Measurements from ENCODE around the gene LILRB5.
"Not testable (repeated sequence)": the region's sequence is repeated elsewhere in the genome, so short reads cannot be mapped to it uniquely, and the experiment has no call there.

The LILRB5 gene

DNA sequence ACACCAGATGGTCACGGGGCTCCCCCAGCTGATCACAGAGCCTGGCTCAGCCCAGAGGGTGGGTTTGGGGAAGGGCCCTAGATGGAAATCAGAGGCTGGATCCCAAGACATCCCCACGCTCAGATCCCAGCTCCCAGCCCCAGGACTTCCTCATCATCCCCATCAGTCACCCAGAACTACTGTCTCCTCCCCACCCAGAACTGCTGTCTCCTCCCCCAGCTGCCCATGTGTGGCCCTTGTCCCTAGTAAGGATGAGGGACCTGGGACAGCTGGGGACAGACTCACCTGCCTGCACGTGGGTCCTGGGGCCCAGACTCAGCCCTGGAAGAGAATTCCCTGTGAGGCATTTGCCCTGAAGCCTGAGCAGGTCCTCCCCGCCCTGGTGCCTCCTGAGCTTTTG, 14.8 kb downstream of the LILRB5 start:
- not testable (repeated sequence) for DNase-seq (ENCODE audit: low spot score)

- not testable (repeated sequence) for DNase-seq (ENCODE audit: low spot score)
Observed at GRCh38 chr19:54240372-54241336, 16.4 kb downstream of the LILRB5 start.

DNA sequence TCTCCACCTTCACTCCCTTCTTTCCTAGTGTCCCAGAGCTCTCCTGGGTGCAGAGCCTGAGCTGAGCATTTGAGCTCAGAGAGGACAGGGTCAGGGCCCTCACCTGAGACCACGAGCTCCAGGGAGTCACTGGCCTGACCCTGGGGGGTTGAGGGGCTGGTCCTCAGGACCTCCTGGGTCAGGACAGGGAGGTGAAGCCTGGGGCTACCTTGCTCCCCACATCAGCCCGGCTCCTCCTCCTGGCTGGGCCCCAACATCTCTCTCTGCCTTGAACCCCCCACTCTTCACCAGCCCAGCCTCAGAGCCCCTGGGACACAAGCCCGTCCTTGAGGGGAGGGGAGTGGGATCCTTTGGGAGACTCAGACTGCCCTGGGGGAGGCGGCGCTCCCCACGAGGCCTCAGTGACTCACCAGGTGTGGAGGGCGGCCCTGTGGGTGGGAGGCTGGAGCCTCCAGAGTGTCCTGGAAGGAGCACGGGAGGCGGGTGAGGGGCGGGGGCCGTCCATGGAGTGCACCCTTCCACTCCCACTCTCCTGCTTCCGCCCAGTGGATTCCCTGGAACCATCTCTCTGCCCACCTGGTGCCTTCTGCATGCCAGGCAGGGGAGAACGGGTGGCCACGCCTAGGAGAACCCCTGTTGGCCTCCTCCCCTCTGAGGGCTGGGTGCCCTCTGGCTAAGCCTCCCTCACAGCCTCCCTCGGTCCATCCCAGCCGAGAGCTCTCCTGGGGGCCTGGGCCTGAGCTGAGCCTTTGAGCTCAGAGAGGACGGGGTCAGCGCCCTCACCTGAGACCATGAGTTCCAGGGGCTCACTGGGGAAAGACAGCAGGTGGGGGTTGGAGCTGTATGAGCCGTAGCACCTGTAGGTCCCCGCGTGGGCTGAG, 17.3 kb downstream of the LILRB5 start:
- not testable (repeated sequence) for DNase-seq (ENCODE audit: low spot score)

GRCh38 chr19:54233941-54234340, 23.1 kb downstream of the LILRB5 start:
- DNase-seq (ENCODE audit: low spot score) = no peak

GRCh38 chr19:54231077-54231931, 25.8 kb downstream of the LILRB5 start:
- no peak for DNase-seq (ENCODE audit: low spot score)

GRCh38 chr19:54230031-54230430, 27.0 kb downstream of the LILRB5 start:
- DNase-seq (ENCODE audit: low spot score) = no peak

- no peak for DNase-seq (ENCODE audit: low spot score)
Observed at GRCh38 chr19:54229146-54229545, 27.9 kb downstream of the LILRB5 start.

GRCh38 chr19:54224619-54225018, 32.5 kb downstream of the LILRB5 start:
- not testable (repeated sequence) for DNase-seq (ENCODE audit: low spot score)

- DNase-seq (ENCODE audit: low spot score) = not testable (repeated sequence)
Observed at GRCh38 chr19:54223937-54224281, 33.2 kb downstream of the LILRB5 start.

DNA sequence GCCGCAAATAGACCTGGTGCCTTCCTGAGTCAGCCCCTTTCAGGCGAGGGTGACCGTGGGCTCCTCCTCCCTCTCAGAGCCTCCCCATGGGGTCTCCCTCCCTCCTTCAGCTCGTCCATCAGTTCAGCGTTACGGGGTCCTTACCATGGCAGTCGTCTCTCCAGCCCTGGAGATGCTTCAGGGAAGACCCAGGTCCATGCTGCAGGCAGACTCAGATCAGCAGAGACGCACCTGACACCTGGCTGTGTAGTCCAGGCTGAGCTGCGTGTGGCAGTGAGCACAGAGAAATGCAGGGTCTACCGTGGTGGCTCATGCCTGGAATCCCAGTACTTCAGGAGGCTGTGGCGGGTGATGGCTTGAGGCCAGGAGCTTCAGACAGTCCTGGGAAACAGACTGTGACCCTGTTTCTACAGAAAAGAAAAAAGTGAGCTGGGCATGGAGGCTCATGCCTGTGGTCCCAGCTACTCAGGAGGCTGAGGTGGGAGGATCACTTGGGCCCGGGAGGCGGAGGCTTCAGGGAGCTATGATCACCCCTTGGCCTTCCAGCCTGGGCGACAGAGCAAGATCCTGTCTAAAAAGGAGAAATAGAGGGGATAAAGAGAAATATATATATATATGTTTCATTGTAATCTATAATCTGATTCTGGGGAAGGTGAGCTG, 33.7 kb downstream of the LILRB5 start:
- not testable (repeated sequence) for DNase-seq (ENCODE audit: low spot score)

- DNase-seq (ENCODE audit: low spot score) = not testable (repeated sequence)
Observed at GRCh38 chr19:54222474-54223276, 34.4 kb downstream of the LILRB5 start, which contains the start of gene LILRB3. Gene LILRB3 (minus strand): TSS chr19:54223007. CDS start chr19:54222976, 31 bp downstream.

GRCh38 chr19:54221947-54222346, 35.1 kb downstream of the LILRB5 start:
- DNase-seq (ENCODE audit: low spot score) = not testable (repeated sequence)

GRCh38 chr19:54219702-54220101, 37.4 kb downstream of the LILRB5 start:
- not testable (repeated sequence) for DNase-seq (ENCODE audit: low spot score)

- no peak for DNase-seq (ENCODE audit: low spot score)
Observed at GRCh38 chr19:54218960-54219661, 38.0 kb downstream of the LILRB5 start.

- no peak for DNase-seq (ENCODE audit: low spot score)
Observed at GRCh38 chr19:54218259-54218658, 38.8 kb downstream of the LILRB5 start.

DNA sequence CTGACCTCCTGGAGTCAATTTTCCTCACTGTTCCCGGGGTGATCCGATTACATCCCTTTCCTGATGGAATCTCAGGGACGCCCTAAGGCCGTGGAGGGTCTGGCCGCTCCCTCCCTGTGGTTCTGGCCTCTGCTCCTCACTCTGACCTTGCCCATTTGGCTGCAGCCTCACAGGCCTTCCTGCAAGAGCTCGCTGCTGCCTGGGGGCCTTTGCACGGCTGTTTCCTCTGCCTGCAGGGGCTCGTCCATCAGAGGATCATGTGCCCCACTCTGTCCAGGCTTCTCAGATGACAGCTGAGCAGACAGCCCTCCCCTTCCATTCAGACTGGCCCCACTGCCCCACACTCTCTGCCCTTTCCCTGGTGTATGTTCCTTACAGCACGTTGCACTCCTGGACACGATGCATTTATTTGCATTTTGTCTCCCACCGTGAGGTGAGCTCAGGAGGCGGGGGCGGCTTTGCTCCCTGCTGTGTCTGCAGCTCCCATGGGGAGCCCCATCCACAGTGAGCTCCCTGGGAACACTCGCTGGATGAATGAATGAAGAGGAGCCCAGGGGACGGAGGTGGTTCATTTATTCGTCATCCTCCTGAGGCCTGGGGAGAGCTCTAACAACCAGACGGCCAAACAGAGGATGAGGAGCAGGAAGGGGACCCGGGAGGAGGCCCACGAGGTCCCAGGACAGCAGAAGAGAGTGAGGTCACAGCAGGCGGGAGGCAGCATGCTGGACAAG, 39.4 kb downstream of the LILRB5 start:
- DNase-seq (ENCODE audit: low spot score) = not testable (repeated sequence)

GRCh38 chr19:54216869-54217268, 40.2 kb downstream of the LILRB5 start:
- no peak for DNase-seq (ENCODE audit: low spot score)

GRCh38 chr19:54214734-54215133, 42.3 kb downstream of the LILRB5 start:
- not testable (repeated sequence) for DNase-seq (ENCODE audit: low spot score)

DNA sequence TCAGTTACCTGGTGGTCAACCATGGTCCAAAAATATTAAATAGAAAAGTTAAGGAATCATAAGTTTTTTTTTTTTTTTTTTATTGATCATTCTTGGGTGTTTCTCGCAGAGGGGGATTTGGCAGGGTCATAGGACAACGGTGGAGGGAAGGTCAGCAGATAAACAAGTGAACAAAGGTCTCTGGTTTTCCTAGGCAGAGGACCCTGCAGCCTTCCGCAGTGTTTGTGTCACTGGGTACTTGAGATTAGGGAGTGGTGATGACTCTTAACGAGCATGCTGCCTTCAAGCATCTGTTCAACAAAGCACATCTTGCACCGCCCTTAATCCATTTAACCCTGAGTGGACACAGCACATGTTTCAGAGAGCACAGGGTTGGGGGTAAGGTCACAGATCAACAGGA, 42.9 kb downstream of the LILRB5 start:
- DNase-seq (ENCODE audit: low spot score) = not testable (repeated sequence)
